AG04449 (cell line): ENCODE results near the gene CD68.

Experiments
- CTCF ChIA-PET: fragments of 350-600 bp; formaldehyde crosslinking; extraction: SDS; loops from one replicate; lab custom pipeline; 2021; ENCODE audit warnings: antibody characterized with exemption; lab: Yijun Ruan, JAX
- POLR2A ChIA-PET: fragments of 400-600, 350-600 bp; formaldehyde crosslinking; extraction: SDS; loops from one replicate; lab custom pipeline; 2020; ENCODE audit warnings: antibody characterized with exemption, inconsistent platforms; lab: Yijun Ruan, JAX
- DNase-seq: peaks from one replicate; pipeline ENCODE4 v3.0.0-alpha.2; 2010; ENCODE audit warnings: low read depth, low spot score
- H3K4me3 ChIP-seq: 2 replicates; pipeline ENCODE4 v1.5.1; 2011; ENCODE audit warnings: low read depth, mild to moderate bottlenecking, control low read depth, low read length
- CTCF ChIP-seq: IDR thresholded peaks from one replicate; pipeline ENCODE4 v1.5.1; 2011; ENCODE audit warnings: mild to moderate bottlenecking, moderate library complexity, low read length, control low read depth, inconsistent platforms; ENCODE audit not compliant: insufficient read depth; ENCODE audit errors: missing control alignments

Gene CD68

GRCh38 chr17:7561028-7561575, 18.3 kb upstream of the CD68 start:
- POLR2A ChIA-PET, result interaction anchor here (0.9 to 2.5 kb wide), 6 partner anchors 11 to 216 kb away, joined by 3 to 13 read pairs (median 4); partner anchors contain the start of genes POLR2A and SAT2
- H3K4me3 ChIP-seq, result peak overlapping the region; percentile 84
- CTCF ChIA-PET, result interaction anchor here (0.6 to 3.3 kb wide), 86 partner anchors 9 to 515 kb away, joined by 3 to 140 read pairs (median 5); partner anchors contain the start of genes CD68, CTDNEP1, GABARAP and GPS2
- peak; percentile 92 for TF ChIP-seq CTCF
- DNase-seq, result peak; percentile 23

DNA sequence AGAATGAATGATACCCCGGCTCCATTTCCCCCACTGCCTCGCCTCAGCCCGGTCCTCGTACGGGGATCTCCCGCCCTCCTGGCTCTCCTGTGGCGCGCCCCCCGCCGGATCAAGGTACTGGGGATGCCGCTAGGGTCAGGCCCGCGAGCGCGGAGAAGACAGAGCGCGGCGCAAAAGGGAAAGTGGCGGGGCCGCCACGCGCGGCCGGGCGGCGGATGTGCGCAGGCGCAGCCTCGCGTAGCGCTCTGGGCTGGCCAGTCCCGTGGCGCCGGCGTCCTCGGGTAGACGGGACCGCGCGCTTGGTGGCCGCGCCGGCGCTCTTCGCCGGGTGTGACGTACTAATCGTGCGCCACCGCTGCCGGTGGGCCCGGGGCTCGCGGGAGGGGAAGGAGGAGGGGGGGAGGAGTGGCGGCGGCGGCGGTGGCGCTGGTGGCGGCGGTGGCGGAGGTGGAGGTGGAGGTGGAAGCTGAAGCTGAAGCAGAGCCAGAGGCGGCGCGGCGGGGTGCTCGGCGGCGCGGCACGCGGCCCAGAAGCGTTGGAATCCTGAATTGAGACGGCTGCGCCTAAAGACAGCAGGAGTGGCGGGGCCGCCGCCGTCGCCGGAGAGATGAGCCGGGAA, 17.7 kb upstream of the CD68 start, which contains the start of gene SENP3:
SENP3 (plus strand) TSS at position 331 of the 619 bp plus-strand sequence. CDS start 1,158 bp downstream, outside the sequence.
- TF ChIP-seq CTCF, result no peak
- H3K4me3 ChIP-seq, result peak within 1 kb of the TSS; percentile 84
- CTCF ChIA-PET, result interaction anchor here (0.6 to 3.3 kb wide), 49 partner anchors 9 to 516 kb away, joined by 3 to 140 read pairs (median 8); partner anchors contain the start of genes CD68, CTDNEP1, GABARAP and KCTD11
- POLR2A ChIA-PET, result interaction anchor here (1.2 to 2.5 kb wide), 3 partner anchors 12 to 206 kb away, joined by 4 to 13 read pairs (median 4); partner anchors contain the start of gene CD68
- peak; percentile 29 for DNase-seq

DNA sequence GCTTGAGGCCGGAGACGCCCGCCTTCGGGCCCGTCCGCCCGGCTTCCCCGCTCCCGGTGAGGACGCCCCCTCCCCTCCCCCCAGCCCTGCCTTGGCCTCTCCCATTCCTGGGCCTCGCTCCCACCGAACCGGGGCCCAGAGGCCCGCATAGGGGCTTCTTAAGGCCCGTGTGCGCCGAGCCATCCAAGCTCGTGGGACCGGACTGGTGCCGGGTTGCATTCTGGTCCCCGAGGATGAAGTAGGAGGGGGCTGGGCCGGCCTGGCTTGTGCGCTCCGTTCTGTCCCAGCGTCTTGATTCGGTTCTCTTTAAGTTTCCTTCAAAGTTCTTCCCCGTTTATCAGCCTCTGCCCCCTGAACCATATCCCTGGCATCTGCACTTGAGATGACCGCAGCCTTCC, 17.2 kb upstream of the CD68 start:
- DNase-seq, result no peak
- CTCF ChIA-PET, result interaction anchor here (0.8 to 3.3 kb wide), 10 partner anchors 8 to 238 kb away, joined by 3 to 115 read pairs (median 30); partner anchors contain the start of genes CD68, KCTD11, MPDU1 and SOX15
- H3K4me3 ChIP-seq, result peak overlapping the region; percentile 84
- POLR2A ChIA-PET, result interaction anchor here (0.6 to 1.2 kb wide), 2 partner anchors 18 to 127 kb away, joined by 4 read pairs; partner anchors contain the start of gene CD68
- TF ChIP-seq CTCF, result no peak

GRCh38 chr17:7563115-7563869, 16.1 kb upstream of the CD68 start:
- CTCF ChIA-PET, result interaction anchor here (0.8 kb wide), 1 partner anchor 49 kb away, joined by 3 read pairs; no protein-coding TSS in a partner anchor
- DNase-seq, result no peak
- POLR2A ChIA-PET, result no interaction called here
- H3K4me3 ChIP-seq, result peak overlapping the region; percentile 8
- TF ChIP-seq CTCF, result no peak

- DNase-seq, result no peak
- ChIA-PET CTCF (interaction anchor here (0.7 to 4.7 kb wide), 2 partner anchors 9 to 273 kb away, joined by 3 to 54 read pairs; partner anchors contain the start of gene SENP3), POLR2A (no interaction called here)
- TF ChIP-seq CTCF, result no peak
- no peak overlapping the region for H3K4me3 ChIP-seq
These were observed 9.9 kb upstream of the CD68 start for GRCh38 chr17:7569571-7569970.
